Transverse colon (tissue), 4 donors: ENCODE measurements around the gene CADPS2.

Source experiments
- CTCF ChIP-seq, 5 experiments: fragments of 200-600 bp in 3 of 5; fragments of 450-650 bp in 2 of 5; sonication (generic) in 3 of 5; IDR thresholded peaks; 1 replicate in 2 of 5; 2 replicates in 3 of 5; pipeline ENCODE4 v1.5.1; 2016 to 2017; ENCODE audit warnings: antibody characterized with exemption in 5 of 5, inconsistent platforms in 3 of 5, mild to moderate bottlenecking in 2 of 5, moderate library complexity in 1 of 5
- EP300 ChIP-seq: sonication (generic); formaldehyde crosslinking; IDR thresholded peaks from one replicate; pipeline ENCODE4 v1.6.1; 2017; ENCODE audit warnings: antibody characterized with exemption, low read depth
- POLR2AphosphoS5 ChIP-seq, 3 donors: sonication (generic); formaldehyde crosslinking; IDR thresholded peaks; one replicate each; pipeline ENCODE4 v1.6.1; 2016; ENCODE audit warnings: antibody characterized with exemption in 3 of 3

- no peak for TF ChIP-seq EP300
- TF ChIP-seq POLR2AphosphoS5 (IDR thresholded peaks at IDR 0.05): no peak
- TF ChIP-seq CTCF (IDR thresholded peaks at IDR 0.05): no peak
Observed at GRCh38 chr7:122518488-122518887, 367.8 kb downstream of the CADPS2 start.
